NCI-H524 (cell line): ENCODE data around the gene ITGAD.

Experiments used
- DNase-seq, 2 experiments: peaks; one replicate each; lab custom pipeline; 2025; lab: John Stamatoyannopoulos, UW

ITGAD gene

GRCh38 chr16:31393056-31393455 is at the start of gene ITGAD:
Gene ITGAD, plus strand, starts transcription at chr16:31393335. Its CDS starts 26 bp downstream, at chr16:31393361.
- DNase-seq, result no peak

- no peak for DNase-seq
These were observed 48.4 kb upstream of the ITGAD start for GRCh38 chr16:31344712-31345111.

GRCh38 chr16:31347445-31347844 is 45.7 kb upstream of the ITGAD start:
- no peak for DNase-seq

- DNase-seq, result no peak
These were observed 44.6 kb upstream of the ITGAD start for GRCh38 chr16:31348579-31348978.

- DNase-seq, result no peak
These were observed 42.7 kb upstream of the ITGAD start for GRCh38 chr16:31350275-31351005.

- DNase-seq, result no peak
These were observed 41.7 kb upstream of the ITGAD start for GRCh38 chr16:31351246-31351941.

GRCh38 chr16:31351942-31352325 is 41.2 kb upstream of the ITGAD start:
- DNase-seq, result no peak

GRCh38 chr16:31352376-31353115 is 40.6 kb upstream of the ITGAD start:
- DNase-seq, result no peak

- DNase-seq, result no peak
These were observed 38.5 kb upstream of the ITGAD start, which contains the start of gene ITGAX for GRCh38 chr16:31354394-31355291. Gene ITGAX, plus strand, starts transcription at chr16:31355176. Its CDS starts 79 bp downstream, at chr16:31355255.

GRCh38 chr16:31355431-31356100 is 37.6 kb upstream of the ITGAD start:
- no peak for DNase-seq

GRCh38 chr16:31356566-31357323 is 36.4 kb upstream of the ITGAD start:
- DNase-seq, result no peak

- no peak for DNase-seq
These were observed 35.6 kb upstream of the ITGAD start for GRCh38 chr16:31357324-31358109.

- DNase-seq, result no peak
These were observed 32.9 kb upstream of the ITGAD start for GRCh38 chr16:31360251-31360650.

- DNase-seq, result no peak
These were observed 31.7 kb upstream of the ITGAD start for GRCh38 chr16:31361201-31362110.

- no peak for DNase-seq
These were observed 30.4 kb upstream of the ITGAD start for GRCh38 chr16:31362476-31363405.

GRCh38 chr16:31363721-31364120 is 29.4 kb upstream of the ITGAD start:
- no peak for DNase-seq

GRCh38 chr16:31364421-31364820 is 28.7 kb upstream of the ITGAD start:
- DNase-seq, result no peak
